ENCODE data around the gene NDRG2. TPM values are rescaled to one million over a fixed set of nuclear protein-coding genes. Genes with fewer than 3 reads are reported as not detected.
A peak's percentile ranks its signal among the peaks of the same experiment; 100 is the strongest.

Gene NDRG2
- total and polyA plus RNA-seq, 2 experiments from 2014 or later, result 0.28 to 2.8 TPM

DNA sequence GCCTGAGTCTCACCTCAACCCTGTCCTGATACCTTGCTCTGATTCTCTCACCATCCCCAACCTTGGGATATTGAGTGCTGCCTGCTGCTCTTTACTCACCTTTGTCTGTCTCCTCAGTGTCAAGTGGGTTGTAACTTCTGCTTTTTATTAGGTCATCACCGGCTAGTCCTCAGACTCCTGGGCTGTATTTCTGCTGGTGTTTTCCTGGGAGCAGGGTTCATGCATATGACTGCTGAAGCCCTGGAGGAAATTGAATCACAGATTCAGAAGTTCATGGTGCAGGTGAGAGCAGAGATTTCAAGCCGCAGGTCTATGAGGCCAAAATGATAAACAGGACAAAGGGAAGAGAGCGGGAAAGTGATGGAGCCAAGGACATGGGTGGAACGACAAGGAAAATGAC, 25.3 kb downstream of the NDRG2 start:
- 72 to 80% methylated on average over 4 of the region's 4 CpGs for WGBS, 2 experiments (ENCODE audit: low coverage in 1 of 2, low lambda C conversion rate in 2 of 2, missing lambda C conversion rate in 2 of 2)
- no peaks in the 10 kb centered on the region for H3K9me3 ChIP-seq (ENCODE audit: low read depth)
- no peak overlapping the region for H3K4me2 ChIP-seq (ENCODE audit: unreplicated experiment)
- no peak overlapping the region for H3K4me3 ChIP-seq
- in situ Hi-C loops (cut with MboI), result no loop called here
- H3F3A ChIP-seq (ENCODE audit: insufficient read depth), result peaks cover 23% of the 10 kb centered on the region
- no peak overlapping the region for H3K9ac ChIP-seq
- TF ChIP-seq EZH2phosphoT487 (IDR thresholded peaks at IDR 0.05; ENCODE audit: insufficient read depth, low read depth) (no peak), EZH2 (IDR thresholded peaks at IDR 0.05; ENCODE audit: insufficient read depth, poor library complexity, severe bottlenecking) (no peak)
- no peaks in the 10 kb centered on the region for H3K9me2 ChIP-seq (ENCODE audit: insufficient read depth)
- H3K79me2 ChIP-seq (ENCODE audit: insufficient read depth), result no peaks in the 10 kb centered on the region
- no peaks in the 10 kb centered on the region for H4K20me1 ChIP-seq (ENCODE audit: insufficient read depth)
- H3K4me1 ChIP-seq (ENCODE audit: insufficient read depth), result peaks cover 11% of the 10 kb centered on the region
- H3K27me3 ChIP-seq (replicated peaks; ENCODE audit: insufficient read depth), result no peaks in the 10 kb centered on the region
- no peak for DNase-seq
- peaks cover 18% of the 10 kb centered on the region for H3K36me3 ChIP-seq (ENCODE audit: low read depth)
- peak overlapping the region; percentile 59; the same call in 1 of the 2 replicates for H2AFZ ChIP-seq
- no peak overlapping the region for H3K27ac ChIP-seq

DNA sequence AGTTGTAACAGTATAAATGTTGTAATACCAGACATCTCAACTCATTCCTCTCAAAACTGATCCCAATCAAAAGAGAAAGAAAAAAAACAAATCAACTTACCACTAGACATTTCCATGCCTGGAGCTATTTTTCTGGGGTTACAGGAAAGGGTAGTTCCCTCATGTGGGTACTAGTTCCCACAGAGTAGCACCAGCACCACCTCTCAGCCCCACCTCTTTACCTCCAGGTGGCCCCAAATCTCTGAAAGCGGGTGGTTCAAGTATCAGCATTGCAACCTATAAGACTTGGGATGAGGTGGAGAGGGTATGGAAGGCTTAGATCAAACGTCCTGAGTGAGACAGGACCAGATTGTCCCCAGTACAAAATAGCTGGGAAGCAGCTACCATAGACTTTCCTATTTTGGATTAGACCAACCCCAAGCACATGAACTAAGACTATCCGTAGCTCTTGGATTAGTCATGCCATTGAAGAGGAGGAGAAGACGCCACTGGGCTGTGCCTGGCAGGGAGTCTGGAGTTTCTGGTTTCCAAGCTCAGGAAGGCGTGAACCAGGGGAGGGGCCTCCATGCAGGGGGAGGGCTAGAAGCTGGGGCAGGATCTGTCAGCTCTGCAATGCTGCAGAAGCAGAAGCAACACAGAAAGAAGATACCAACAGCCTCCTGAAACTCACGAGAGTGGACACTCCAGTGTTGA, 26.0 kb downstream of the NDRG2 start, which contains the start of gene SLC39A2:
TSS of gene SLC39A2 (plus strand) at position 620 of the 693 bp plus-strand sequence. CDS start 154 bp downstream, outside the sequence.
- peak; percentile 91 for DNase-seq
- peak within 1 kb of the TSS; percentile 54 for H3K27ac ChIP-seq
- no peaks in the 10 kb centered on the region for H4K20me1 ChIP-seq (ENCODE audit: insufficient read depth)
- no peaks in the 10 kb centered on the region for H3K9me2 ChIP-seq (ENCODE audit: insufficient read depth)
- no peaks in the 10 kb centered on the region for H3K79me2 ChIP-seq (ENCODE audit: insufficient read depth)
- H3K4me3 ChIP-seq, result no peak within 1 kb of the TSS
- WGBS, 2 experiments (ENCODE audit: low coverage in 1 of 2, low lambda C conversion rate in 2 of 2, missing lambda C conversion rate in 2 of 2), result 26 to 27% methylated on average over 6 of the region's 6 CpGs
- H3K9ac ChIP-seq, result no peak within 1 kb of the TSS
- H2AFZ ChIP-seq, result peak within 1 kb of the TSS; percentile 59
- no peaks in the 10 kb centered on the region for H3K9me3 ChIP-seq (ENCODE audit: low read depth)
- peak within 1 kb of the TSS; percentile 51 for H3K4me2 ChIP-seq (ENCODE audit: unreplicated experiment)
- TF ChIP-seq EZH2 (IDR thresholded peaks at IDR 0.05; ENCODE audit: insufficient read depth, poor library complexity, severe bottlenecking) (no peak), EZH2phosphoT487 (IDR thresholded peaks at IDR 0.05; ENCODE audit: insufficient read depth, low read depth) (no peak)
- peaks cover 23% of the 10 kb centered on the region for H3F3A ChIP-seq (ENCODE audit: insufficient read depth)
- H3K36me3 ChIP-seq (ENCODE audit: low read depth), result peaks cover 23% of the 10 kb centered on the region
- in situ Hi-C loops (cut with MboI), result no loop called here
- H3K4me1 ChIP-seq (ENCODE audit: insufficient read depth), result peaks cover 11% of the 10 kb centered on the region
- H3K27me3 ChIP-seq (replicated peaks; ENCODE audit: insufficient read depth), result no peaks in the 10 kb centered on the region

DNA sequence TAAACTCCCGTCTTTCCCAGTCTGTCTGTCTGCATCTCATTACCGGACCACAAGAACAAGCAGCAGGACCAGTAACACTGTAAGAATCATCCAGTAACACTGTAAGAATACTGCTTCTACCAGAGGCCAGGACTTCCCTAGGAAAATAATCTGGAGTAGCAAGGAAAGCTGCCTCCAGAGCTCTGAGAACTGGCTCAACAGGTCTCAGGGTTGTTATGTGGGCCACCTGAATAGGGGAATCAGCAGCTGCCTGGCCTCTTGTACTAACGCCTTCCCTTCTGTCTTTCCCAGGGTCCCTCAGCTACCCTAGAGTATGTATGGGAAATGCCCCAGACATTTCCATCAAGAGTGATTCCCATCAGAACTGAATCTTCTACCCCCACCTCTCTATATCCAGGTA, 26.7 kb downstream of the NDRG2 start:
- no peak for TF ChIP-seq EZH2phosphoT487 (IDR thresholded peaks at IDR 0.05; ENCODE audit: insufficient read depth, low read depth)
- no peak for TF ChIP-seq EZH2 (IDR thresholded peaks at IDR 0.05; ENCODE audit: insufficient read depth, poor library complexity, severe bottlenecking)
- Histone ChIP-seq H3K4me2 (ENCODE audit: unreplicated experiment) (no peak overlapping the region), H4K20me1 (ENCODE audit: insufficient read depth) (no peaks in the 10 kb centered on the region), H3K79me2 (ENCODE audit: insufficient read depth) (no peaks in the 10 kb centered on the region; the same call in 1 of the 2 replicates), H3K36me3 (ENCODE audit: low read depth) (peaks cover 24% of the 10 kb centered on the region), H2AFZ (no peak overlapping the region), H3K9me3 (ENCODE audit: low read depth) (no peaks in the 10 kb centered on the region), H3K9me2 (ENCODE audit: insufficient read depth) (no peaks in the 10 kb centered on the region), H3F3A (ENCODE audit: insufficient read depth) (peaks cover 23% of the 10 kb centered on the region), H3K27ac (peak overlapping the region; percentile 54), H3K4me1 (ENCODE audit: insufficient read depth) (peaks cover 11% of the 10 kb centered on the region), H3K4me3 (no peak overlapping the region), H3K27me3 (replicated peaks; ENCODE audit: insufficient read depth) (no peaks in the 10 kb centered on the region), H3K9ac (no peak overlapping the region)
- in situ Hi-C loops (cut with MboI), result no loop called here
- 60 to 62% methylated on average over 3 of the region's 3 CpGs for WGBS, 2 experiments (ENCODE audit: low coverage in 1 of 2, low lambda C conversion rate in 2 of 2, missing lambda C conversion rate in 2 of 2)
- no peak for DNase-seq

DNA sequence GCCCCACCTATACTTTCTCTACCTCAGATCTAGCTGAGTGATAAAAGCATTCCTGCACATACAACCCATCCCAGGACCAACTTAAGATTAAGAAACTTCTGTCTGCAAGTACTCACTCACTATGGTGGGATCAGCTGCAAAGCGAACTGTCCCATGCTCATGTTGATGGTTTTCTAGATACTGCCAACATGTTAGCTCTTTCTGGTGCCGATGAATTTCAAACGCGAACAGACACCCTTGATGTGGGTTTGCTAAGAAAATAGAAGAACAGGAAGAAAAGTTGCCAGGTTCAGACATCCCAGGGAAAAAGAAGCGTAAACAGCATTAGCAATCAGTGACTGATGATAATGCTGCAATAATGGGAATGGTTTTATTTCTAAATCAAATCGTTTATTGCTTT, 27.3 kb downstream of the NDRG2 start:
- 65 to 71% methylated on average over 6 of the region's 6 CpGs for WGBS, 2 experiments (ENCODE audit: low coverage in 1 of 2, low lambda C conversion rate in 2 of 2, missing lambda C conversion rate in 2 of 2)
- no peak overlapping the region for H2AFZ ChIP-seq
- no peak for DNase-seq
- H3K4me1 ChIP-seq (ENCODE audit: insufficient read depth), result peaks cover 11% of the 10 kb centered on the region
- TF ChIP-seq EZH2 (IDR thresholded peaks at IDR 0.05; ENCODE audit: insufficient read depth, poor library complexity, severe bottlenecking), result no peak
- no peak for TF ChIP-seq EZH2phosphoT487 (IDR thresholded peaks at IDR 0.05; ENCODE audit: insufficient read depth, low read depth)
- peaks cover 23% of the 10 kb centered on the region for H3F3A ChIP-seq (ENCODE audit: insufficient read depth)
- no peak overlapping the region for H3K9ac ChIP-seq
- no peaks in the 10 kb centered on the region for H3K27me3 ChIP-seq (replicated peaks; ENCODE audit: insufficient read depth)
- H3K9me2 ChIP-seq (ENCODE audit: insufficient read depth), result no peaks in the 10 kb centered on the region
- H4K20me1 ChIP-seq (ENCODE audit: insufficient read depth), result no peaks in the 10 kb centered on the region
- H3K4me3 ChIP-seq, result no peak overlapping the region
- H3K79me2 ChIP-seq (ENCODE audit: insufficient read depth), result peaks cover 6% of the 10 kb centered on the region; the same call in 1 of the 2 replicates
- peaks cover 30% of the 10 kb centered on the region for H3K36me3 ChIP-seq (ENCODE audit: low read depth)
- H3K4me2 ChIP-seq (ENCODE audit: unreplicated experiment), result no peak overlapping the region
- in situ Hi-C loops (cut with MboI), result no loop called here
- H3K9me3 ChIP-seq (ENCODE audit: low read depth), result no peaks in the 10 kb centered on the region
- no peak overlapping the region for H3K27ac ChIP-seq
